Liver (tissue), 9 donors: ENCODE data around the gene ADORA2A. TPM values are rescaled to one million over a fixed set of nuclear protein-coding genes. Genes with fewer than 3 reads are reported as not detected.

Source experiments
- DNase-seq: peaks from one replicate; pipeline ENCODE4 v3.0.0-alpha.2; 2017; ENCODE audit warnings: low spot score
- H3K27ac ChIP-seq, 2 donors: one replicate each; pipeline ENCODE4 v1.7.0; 2013; ENCODE audit warnings: inconsistent platforms in 2 of 2, low read length in 2 of 2, control low read depth in 1 of 2, low read depth in 1 of 2, mild to moderate bottlenecking in 1 of 2
- H3K27me3 ChIP-seq, 4 donors: one replicate each; pipeline versions ENCODE4 v1.6.1 to v1.7.0; 2013; ENCODE audit warnings: low read length in 3 of 4, inconsistent platforms in 1 of 4, mild to moderate bottlenecking in 1 of 4, moderate library complexity in 1 of 4; ENCODE audit not compliant: control insufficient read depth in 4 of 4, insufficient read depth in 4 of 4
- H3K36me3 ChIP-seq, 4 donors: one replicate each; pipeline versions ENCODE4 v1.6.1 to v1.7.0; 2013; ENCODE audit warnings: low read length in 3 of 4, mild to moderate bottlenecking in 3 of 4, low read depth in 1 of 4, moderate library complexity in 1 of 4; ENCODE audit not compliant: control insufficient read depth in 4 of 4, insufficient read depth in 3 of 4
- H3K4me1 ChIP-seq, 4 donors: one replicate each; pipeline versions ENCODE4 v1.6.1 to v1.7.0; 2013; ENCODE audit warnings: low read length in 3 of 4, mild to moderate bottlenecking in 3 of 4, moderate library complexity in 1 of 4; ENCODE audit not compliant: control insufficient read depth in 4 of 4, insufficient read depth in 4 of 4
- H3K4me3 ChIP-seq, 3 donors: one replicate each; pipeline versions ENCODE4 v1.6.1 to v1.7.0; 2013; ENCODE audit warnings: low read length in 3 of 3, control low read depth in 1 of 3, low read depth in 1 of 3, mild to moderate bottlenecking in 1 of 3
- H3K9ac ChIP-seq, 2 donors: one replicate each; pipeline ENCODE4 v1.7.0; 2013; ENCODE audit warnings: low read length in 2 of 2, mild to moderate bottlenecking in 2 of 2, moderate library complexity in 2 of 2, control low read depth in 1 of 2, low read depth in 1 of 2
- H3K9me3 ChIP-seq, 4 donors: one replicate each; pipeline versions ENCODE4 v1.6.1 to v1.7.0; 2013; ENCODE audit warnings: low read length in 3 of 4; ENCODE audit not compliant: control insufficient read depth in 4 of 4
- FOXA1 ChIP-seq: IDR thresholded peaks from 2 replicates; pipeline ENCODE4 v1.6.1; 2016; ENCODE audit warnings: antibody characterized with exemption
- FOXA2 ChIP-seq: IDR thresholded peaks from 2 replicates; pipeline ENCODE4 v1.6.1; 2016; ENCODE audit warnings: antibody characterized with exemption
- GABPA ChIP-seq, 2 donors: IDR thresholded peaks in 1 of 2; conservative IDR thresholded peaks in 1 of 2; 2 replicates each; pipeline ENCODE4 v1.6.1; 2016; ENCODE audit warnings: antibody characterized with exemption in 2 of 2, mild to moderate bottlenecking in 1 of 2, moderate library complexity in 1 of 2
- HNF4A ChIP-seq, 2 donors: conservative IDR thresholded peaks; 2 replicates each; pipeline ENCODE4 v1.6.1; 2016; ENCODE audit warnings: antibody characterized with exemption in 2 of 2, mild to moderate bottlenecking in 2 of 2
- JUND ChIP-seq, 2 donors: IDR thresholded peaks; 2 replicates each; pipeline ENCODE4 v1.6.1; 2016; ENCODE audit warnings: antibody characterized with exemption in 2 of 2
- MAX ChIP-seq: IDR thresholded peaks from 2 replicates; pipeline ENCODE4 v1.6.1; 2016; ENCODE audit warnings: antibody characterized with exemption
- NR2F2 ChIP-seq: IDR thresholded peaks from 2 replicates; pipeline ENCODE4 v1.6.1; 2016; ENCODE audit warnings: antibody characterized with exemption
- RAD21 ChIP-seq, 2 donors: IDR thresholded peaks; 2 replicates each; pipeline ENCODE4 v1.6.1; 2016; ENCODE audit warnings: antibody characterized with exemption in 2 of 2, mild to moderate bottlenecking in 2 of 2
- REST ChIP-seq: IDR thresholded peaks from 2 replicates; pipeline ENCODE4 v1.6.1; 2016; ENCODE audit warnings: antibody characterized with exemption, mild to moderate bottlenecking
- RXRA ChIP-seq, 2 donors: IDR thresholded peaks; 2 replicates each; pipeline ENCODE4 v1.6.1; 2017 to 2018; ENCODE audit warnings: antibody characterized with exemption in 2 of 2, mild to moderate bottlenecking in 1 of 2
- TAF1 ChIP-seq: conservative IDR thresholded peaks from 2 replicates; pipeline ENCODE4 v1.6.1; 2016; ENCODE audit warnings: antibody characterized with exemption, mild to moderate bottlenecking
- YY1 ChIP-seq: IDR thresholded peaks from 2 replicates; pipeline ENCODE4 v1.6.1; 2016; ENCODE audit warnings: antibody characterized with exemption, mild to moderate bottlenecking
- ZBTB33 ChIP-seq: IDR thresholded peaks from 2 replicates; pipeline ENCODE4 v1.6.1; 2016; ENCODE audit warnings: antibody characterized with exemption
- WGBS: extraction: QIAGEN DNeasy Blood & Tissue Kit; methylation state at CpG from one replicate; pipeline ENCODE4 v1.1.7; 2013; 5-methylcytosine and 5-hydroxymethylcytosine counted together
- polyA plus RNA-seq, 2 donors: library from polyadenylated mRNA; stranded (reverse) in 1 of 2; unstranded in 1 of 2; fragments of 200-250 nt in 1 of 2; fragments of >200 nt in 1 of 2; fragmentation: Nextera tagmentation in 1 of 2; extraction: Ambion mirVana in 1 of 2; gene quantifications; one replicate each; pipeline versions ENCODE4 v1.2.1 to v1.2.3, GENCODE V29; 2013 to 2015
- total RNA-seq, 2 donors: library from RNA; depleted of rRNA; stranded (reverse); fragments of >200 nt; gene quantifications; one replicate each; pipeline ENCODE4 v1.2.3, GENCODE V29; 2014
- donor health status: healthy.
- donor health status: healthy.
- donor health status: healthy.
- donor health status: healthy.
- donor health status: healthy.

Gene ADORA2A
- total and polyA plus RNA-seq, 4 donors = 3.4 to 5.4 (median 3.9) TPM

- Histone ChIP-seq H3K4me3 (no peak overlapping the region), H3K9me3 (no peaks in the 10 kb centered on the region), H3K27me3 (no peaks in the 10 kb centered on the region), H3K27ac (peak overlapping the region; percentile 2 to 32), H3K9ac (no peak overlapping the region), H3K36me3 (peaks cover 2 to 15% (median 6%) of the 10 kb centered on the region in 4 donors), H3K4me1 (peaks cover 0 to 2% (median 0%) of the 10 kb centered on the region in 4 donors)
- WGBS = 93% methylated on average over 3 of the region's 3 CpGs
- DNase-seq = no peak
- no peak for TF ChIP-seq TAF1
- no peak for TF ChIP-seq GABPA (IDR thresholded peaks at IDR 0.05 in 1 of 2, conservative IDR thresholded peaks at IDR 0.05 in 1 of 2)
- no peak for TF ChIP-seq HNF4A (conservative IDR thresholded peaks at IDR 0.05)
These were observed 24.1 kb upstream of the ADORA2A start for GRCh38 chr22:24403346-24403745.

- Histone ChIP-seq H3K4me3 (no peak overlapping the region), H3K9me3 (no peaks in the 10 kb centered on the region), H3K36me3 (peaks cover 2 to 20% (median 7%) of the 10 kb centered on the region in 4 donors), H3K27me3 (no peaks in the 10 kb centered on the region), H3K27ac (no peak overlapping the region), H3K9ac (no peak overlapping the region), H3K4me1 (peaks cover 0 to 2% (median 0%) of the 10 kb centered on the region in 4 donors)
- TF ChIP-seq RAD21 (IDR thresholded peaks at IDR 0.05) = no peak
- 92% methylated on average over 9 of the region's 9 CpGs for WGBS
- DNase-seq = no peak
These were observed 22.7 kb upstream of the ADORA2A start for GRCh38 chr22:24404561-24405275.

- 97% methylated on average over 12 of the region's 12 CpGs for WGBS
- Histone ChIP-seq H3K36me3 (peaks cover 2 to 20% (median 7%) of the 10 kb centered on the region in 4 donors), H3K27ac (peak overlapping the region in 1 of 2 donors; percentile 2), H3K4me1 (peaks cover 0 to 2% (median 0%) of the 10 kb centered on the region in 4 donors), H3K4me3 (no peak overlapping the region), H3K27me3 (no peaks in the 10 kb centered on the region), H3K9me3 (no peaks in the 10 kb centered on the region), H3K9ac (no peak overlapping the region)
- TF ChIP-seq MAX (no peak), RXRA (IDR thresholded peaks at IDR 0.05) (no peak), REST (no peak), HNF4A (conservative IDR thresholded peaks at IDR 0.05) (no peak), ZBTB33 (no peak), NR2F2 (no peak), FOXA1 (no peak), FOXA2 (no peak), YY1 (no peak), TAF1 (no peak), JUND (IDR thresholded peaks at IDR 0.05) (no peak)
- DNase-seq = no peak
These were observed 21.6 kb upstream of the ADORA2A start for GRCh38 chr22:24405631-24406321.
